ENCODE results near the gene UMAD1.

- no peak for TF ChIP-seq CTCF (IDR thresholded peaks at IDR 0.05)
- no peak for TF ChIP-seq POLR2AphosphoS5 (IDR thresholded peaks at IDR 0.05)
- TF ChIP-seq POLR2A (IDR thresholded peaks at IDR 0.05), result no peak
Measured at GRCh38 chr7:7902845-7903244, 262.3 kb downstream of the UMAD1 start.
